GM12873 (cell line): Measurements from ENCODE around the gene ADGRG6.

Experiments used
- CTCF ChIP-seq: IDR thresholded peaks from 2 replicates; pipeline ENCODE4 v1.5.1; 2012; ENCODE audit warnings: low read depth, mild to moderate bottlenecking, moderate library complexity, low read length, control low read depth; ENCODE audit not compliant: insufficient read depth; ENCODE audit errors: missing control alignments

ADGRG6 gene

GRCh38 chr6:142336183-142336582 is 34.4 kb downstream of the ADGRG6 start:
- TF ChIP-seq CTCF, result no peak

GRCh38 chr6:142336787-142337186 is 35.0 kb downstream of the ADGRG6 start:
- TF ChIP-seq CTCF, result no peak

GRCh38 chr6:142339113-142339512 is 37.3 kb downstream of the ADGRG6 start:
- TF ChIP-seq CTCF, result no peak

- TF ChIP-seq CTCF, result no peak
Measured at GRCh38 chr6:142339968-142340658, 38.3 kb downstream of the ADGRG6 start.

GRCh38 chr6:142341855-142342330 is 40.1 kb downstream of the ADGRG6 start:
- TF ChIP-seq CTCF, result no peak

GRCh38 chr6:142342986-142343385 is 41.2 kb downstream of the ADGRG6 start:
- TF ChIP-seq CTCF, result no peak

GRCh38 chr6:142343938-142344337 is 42.1 kb downstream of the ADGRG6 start:
- no peak for TF ChIP-seq CTCF
